ENCODE data around the gene ABLIM3.

GRCh38 chr5:149177339-149177843 lies 36.1 kb downstream of the ABLIM3 start:
- TF ChIP-seq CTCF (IDR thresholded peaks at IDR 0.05; ENCODE audit: control extremely low read depth in 1 of 3, insufficient read depth in 1 of 3, low read depth in 1 of 3, low read length in 3 of 3) = no peak
- TF ChIP-seq RAD21 (IDR thresholded peaks at IDR 0.05 in 1 of 2, conservative IDR thresholded peaks at IDR 0.05 in 1 of 2; ENCODE audit: low read depth in 2 of 2, low read length in 2 of 2) = no peak
- no peak for TF ChIP-seq USF2 (IDR thresholded peaks at IDR 0.05; ENCODE audit: low read length)
- TF ChIP-seq MAX (IDR thresholded peaks at IDR 0.05) = no peak
- TF ChIP-seq JUN (IDR thresholded peaks at IDR 0.05; ENCODE audit: low read depth, low read length) = no peak
- TF ChIP-seq ASH2L (IDR thresholded peaks at IDR 0.05; ENCODE audit: low read length) = no peak
- no peak for TF ChIP-seq FOSL1 (IDR thresholded peaks at IDR 0.05; ENCODE audit: insufficient read depth, low read depth, low read length)
